ENCODE results near the gene TUBB.

DNA sequence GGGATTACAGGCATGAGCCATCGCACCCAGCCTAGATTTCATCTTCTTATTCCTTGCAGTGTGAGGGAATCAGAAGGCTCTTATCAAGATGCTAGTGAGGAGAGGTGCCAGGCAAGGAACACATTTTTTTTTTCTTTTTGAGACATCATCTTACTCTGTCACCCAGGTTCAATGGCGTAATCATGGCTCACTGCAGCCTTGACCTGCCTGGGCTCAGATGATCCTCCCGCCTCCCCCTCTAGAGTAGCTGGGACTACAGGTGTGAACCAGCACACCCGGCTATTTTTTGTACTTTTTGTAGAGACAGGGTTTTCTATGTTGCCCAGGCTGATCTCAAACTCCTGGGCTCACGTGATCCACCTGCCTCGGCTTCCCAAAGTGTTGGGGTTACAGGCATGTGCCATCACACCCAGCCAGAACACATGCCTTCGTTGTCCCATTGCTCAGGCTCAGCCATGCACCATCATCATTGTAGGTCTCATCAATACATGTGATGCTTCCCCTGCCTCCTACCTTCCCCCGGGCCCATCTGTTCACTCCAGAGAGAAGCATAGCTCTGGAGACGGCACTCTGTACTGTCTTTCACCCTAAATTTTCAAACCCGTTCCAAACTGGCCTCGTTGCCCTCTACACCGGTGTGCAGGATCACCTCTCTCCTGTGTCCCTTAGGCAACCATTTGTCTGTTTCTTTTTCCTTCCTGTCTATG is 12.2 kb downstream of the TUBB start:
- TF ChIP-seq, protein P1, sequence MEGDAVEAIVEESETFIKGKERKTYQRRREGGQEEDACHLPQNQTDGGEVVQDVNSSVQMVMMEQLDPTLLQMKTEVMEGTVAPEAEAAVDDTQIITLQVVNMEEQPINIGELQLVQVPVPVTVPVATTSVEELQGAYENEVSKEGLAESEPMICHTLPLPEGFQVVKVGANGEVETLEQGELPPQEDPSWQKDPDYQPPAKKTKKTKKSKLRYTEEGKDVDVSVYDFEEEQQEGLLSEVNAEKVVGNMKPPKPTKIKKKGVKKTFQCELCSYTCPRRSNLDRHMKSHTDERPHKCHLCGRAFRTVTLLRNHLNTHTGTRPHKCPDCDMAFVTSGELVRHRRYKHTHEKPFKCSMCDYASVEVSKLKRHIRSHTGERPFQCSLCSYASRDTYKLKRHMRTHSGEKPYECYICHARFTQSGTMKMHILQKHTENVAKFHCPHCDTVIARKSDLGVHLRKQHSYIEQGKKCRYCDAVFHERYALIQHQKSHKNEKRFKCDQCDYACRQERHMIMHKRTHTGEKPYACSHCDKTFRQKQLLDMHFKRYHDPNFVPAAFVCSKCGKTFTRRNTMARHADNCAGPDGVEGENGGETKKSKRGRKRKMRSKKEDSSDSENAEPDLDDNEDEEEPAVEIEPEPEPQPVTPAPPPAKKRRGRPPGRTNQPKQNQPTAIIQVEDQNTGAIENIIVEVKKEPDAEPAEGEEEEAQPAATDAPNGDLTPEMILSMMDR (IDR thresholded peaks at IDR 0.05) = no peak
- TF ChIP-seq POLR2A (IDR thresholded peaks at IDR 0.05) = no peak
